Keratinocyte (primary cell): ENCODE data around the gene KCNE1. TPM values are rescaled to one million over a fixed set of nuclear protein-coding genes. Genes with fewer than 3 reads are reported as not detected.
"Not testable (repeated sequence)": the region's sequence is repeated elsewhere in the genome, so short reads cannot be mapped to it uniquely, and the experiment has no call there.

Experiments used
- DNase-seq: peaks from one replicate; pipeline ENCODE4 v3.0.0-alpha.2; 2011; ENCODE audit warnings: low read depth, missing footprints, low spot score
- FAIRE-seq: peaks from 2 replicates; lab custom pipeline; 2011; peaks lifted over from hg19 to GRCh38; lab: Jason Lieb, UNC
- H2AFZ ChIP-seq: 2 replicates; pipeline ENCODE4 v1.6.0; 2012; ENCODE audit warnings: low read length, control low read depth, inconsistent platforms; ENCODE audit not compliant: control insufficient read depth
- H3K27ac ChIP-seq: 2 replicates; pipeline ENCODE4 v1.5.1; 2011; ENCODE audit warnings: low read length; ENCODE audit not compliant: control insufficient read depth, insufficient read depth
- H3K27me3 ChIP-seq: 3 replicates; pipeline ENCODE4 v1.6.0; 2011; ENCODE audit warnings: low read length; ENCODE audit not compliant: control insufficient read depth, insufficient read depth; ENCODE audit errors: extremely low read depth
- H3K36me3 ChIP-seq, 2 experiments: 2 replicates in 1 of 2; 3 replicates in 1 of 2; pipeline ENCODE4 v1.5.1; 2011; ENCODE audit warnings: low read length in 2 of 2, mild to moderate bottlenecking in 1 of 2; ENCODE audit not compliant: control insufficient read depth in 2 of 2, insufficient read depth in 2 of 2; ENCODE audit errors: extremely low read depth in 1 of 2
- H3K4me1 ChIP-seq: 3 replicates; pipeline ENCODE4 v1.5.1; 2011; ENCODE audit warnings: low read length; ENCODE audit not compliant: control insufficient read depth, insufficient read depth; ENCODE audit errors: extremely low read depth
- H3K4me2 ChIP-seq: 3 replicates; pipeline ENCODE4 v1.6.0; 2011; ENCODE audit warnings: low read depth, low read length; ENCODE audit not compliant: control insufficient read depth, insufficient read depth; ENCODE audit errors: extremely low read depth
- H3K4me3 ChIP-seq, 3 experiments: fragments of 200-600 bp in 1 of 3; sonication (generic) in 1 of 3; 2 replicates in 2 of 3; 3 replicates in 1 of 3; pipeline ENCODE4 v1.5.1; 2011 to 2016; ENCODE audit warnings: low read length in 3 of 3, mild to moderate bottlenecking in 3 of 3, control low read depth in 2 of 3, inconsistent platforms in 1 of 3, low read depth in 1 of 3, mixed read lengths in 1 of 3, mixed run types in 1 of 3, moderate library complexity in 1 of 3; ENCODE audit not compliant: control insufficient read depth in 2 of 3, insufficient read depth in 2 of 3; ENCODE audit errors: extremely low read depth in 1 of 3
- H3K79me2 ChIP-seq: 2 replicates; pipeline ENCODE4 v1.6.0; 2012; ENCODE audit warnings: low read length; ENCODE audit not compliant: control insufficient read depth, insufficient read depth
- H3K9ac ChIP-seq: 3 replicates; pipeline ENCODE4 v1.6.0; 2011; ENCODE audit warnings: low read length; ENCODE audit not compliant: control insufficient read depth, insufficient read depth; ENCODE audit errors: extremely low read depth
- H3K9me1 ChIP-seq: 3 replicates; pipeline ENCODE4 v1.6.0; 2011; ENCODE audit warnings: low read length; ENCODE audit not compliant: control insufficient read depth, insufficient read depth; ENCODE audit errors: extremely low read depth
- H3K9me3 ChIP-seq: 2 replicates; pipeline ENCODE4 v1.5.1; 2012; ENCODE audit warnings: low read depth, low read length; ENCODE audit not compliant: control insufficient read depth
- H4K20me1 ChIP-seq: 3 replicates; pipeline ENCODE4 v1.6.0; 2011; ENCODE audit warnings: low read length; ENCODE audit not compliant: control insufficient read depth, insufficient read depth; ENCODE audit errors: extremely low read depth
- dilution Hi-C: fragments of 300-500 bp; cut with MboI; formaldehyde crosslinking; loops from one replicate; pipeline ENCODE4 v1.7.0; 2020; ENCODE audit warnings: low sequenced_read_pairs; ENCODE audit not compliant: extremely low pct_ligation_motif_present
- polyA plus RNA-seq, 5 experiments: library from polyadenylated mRNA; depleted of rRNA in 3 of 5; stranded (reverse) in 3 of 5; stranded (forward) in 1 of 5; unstranded in 1 of 5; fragments of >200 nt; gene quantifications; 1 replicate in 1 of 5; 2 replicates in 3 of 5; 3 replicates in 1 of 5; pipeline versions ENCODE4 v1.2.1 to v1.2.3, GENCODE V29; 2011 to 2012; ENCODE audit warnings: missing spikeins in 2 of 5, low read depth in 1 of 5, low replicate concordance in 1 of 5

Gene KCNE1
- polyA plus RNA-seq, 1 donor (not counting 4 experiments of a cell fraction or from before 2014, with no cell fraction given): 0.08 TPM

- H3K9me1 ChIP-seq, H3K27ac ChIP-seq, H3K27me3 ChIP-seq, H3K9ac ChIP-seq, DNase-seq, FAIRE-seq, H4K20me1 ChIP-seq, H3K4me1 ChIP-seq, H2AFZ ChIP-seq, H3K4me2 ChIP-seq, H3K79me2 ChIP-seq, H3K36me3 ChIP-seq, dilution Hi-C loops, H3K4me3 ChIP-seq, H3K9me3 ChIP-seq: not testable (repeated sequence)
Observed at GRCh38 chr21:34423805-34424204, 88.2 kb downstream of the KCNE1 start, which contains the start of gene SMIM34. TSS of gene SMIM34 (minus strand) at chr21:34423951. CDS start at chr21:34423839, 112 bp downstream.

GRCh38 chr21:34417448-34418077 lies 94.4 kb downstream of the KCNE1 start:
- H3K4me2 ChIP-seq, H3K27me3 ChIP-seq, FAIRE-seq, H3K9ac ChIP-seq, H3K4me3 ChIP-seq, H3K9me1 ChIP-seq, H3K36me3 ChIP-seq, H3K4me1 ChIP-seq, H3K27ac ChIP-seq, H4K20me1 ChIP-seq, DNase-seq, H3K9me3 ChIP-seq, dilution Hi-C loops, H2AFZ ChIP-seq, H3K79me2 ChIP-seq: not testable (repeated sequence)

GRCh38 chr21:34407294-34407693 lies 104.7 kb downstream of the KCNE1 start:
- H3K4me1 ChIP-seq, H3K27me3 ChIP-seq, H3K27ac ChIP-seq, H2AFZ ChIP-seq, H3K9me1 ChIP-seq, H3K9me3 ChIP-seq, H3K36me3 ChIP-seq, H3K79me2 ChIP-seq, dilution Hi-C loops, DNase-seq, H3K4me2 ChIP-seq, H4K20me1 ChIP-seq, H3K9ac ChIP-seq, FAIRE-seq, H3K4me3 ChIP-seq: not testable (repeated sequence)

DNA sequence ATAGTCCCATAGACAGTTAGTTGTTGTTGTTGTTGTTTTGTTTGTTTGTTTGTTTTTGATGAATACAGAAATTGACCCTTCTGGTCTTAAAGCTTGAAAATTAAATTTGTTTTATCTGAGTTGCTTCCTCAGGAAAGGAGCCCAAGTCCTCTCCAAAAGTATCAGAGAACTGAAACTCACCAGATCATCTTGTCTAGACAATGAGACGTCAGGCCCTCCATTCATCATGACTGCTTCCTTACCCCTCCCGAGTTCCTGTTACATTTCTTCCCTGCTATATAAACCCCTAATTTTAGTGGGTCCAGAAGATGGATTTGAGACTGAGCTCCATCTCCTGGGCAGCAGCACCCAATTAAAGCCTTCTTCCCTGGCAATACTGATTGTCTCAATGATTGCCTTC lies 105.3 kb downstream of the KCNE1 start:
- H3K4me1 ChIP-seq, H3K4me2 ChIP-seq, H3K9ac ChIP-seq, H3K4me3 ChIP-seq, H2AFZ ChIP-seq, FAIRE-seq, H3K27me3 ChIP-seq, H4K20me1 ChIP-seq, dilution Hi-C loops, H3K9me1 ChIP-seq, H3K9me3 ChIP-seq, H3K27ac ChIP-seq, H3K36me3 ChIP-seq, H3K79me2 ChIP-seq, DNase-seq: not testable (repeated sequence)

GRCh38 chr21:34406102-34406501 lies 105.9 kb downstream of the KCNE1 start:
- not testable (repeated sequence) for H4K20me1 ChIP-seq

More at GRCh38 chr21:34406102-34406501, 105.9 kb downstream of the KCNE1 start:
- H3K79me2 ChIP-seq, H3K9ac ChIP-seq, FAIRE-seq, H3K9me1 ChIP-seq, H3K27me3 ChIP-seq, H2AFZ ChIP-seq, H3K36me3 ChIP-seq, H3K27ac ChIP-seq, DNase-seq, H3K4me2 ChIP-seq, H3K4me1 ChIP-seq, H3K4me3 ChIP-seq, dilution Hi-C loops, H3K9me3 ChIP-seq: not testable (repeated sequence)
